Thymus (tissue), 11 donors: Measurements from ENCODE around the gene GALNT2. TPM values are rescaled to one million over a fixed set of nuclear protein-coding genes. Genes with fewer than 3 reads are reported as not detected.

Experiments used
- DNase-seq, 9 donors: peaks; one replicate each; pipeline ENCODE4 v3.0.0-alpha.2; 2013; ENCODE audit warnings: low spot score in 9 of 9, low read depth in 6 of 9, missing footprints in 1 of 9
- H3K27ac ChIP-seq, 2 donors: one replicate each; pipeline ENCODE4 v1.5.1; 2013; ENCODE audit warnings: control low read depth in 1 of 2, low read depth in 1 of 2, low read length in 1 of 2, mild to moderate bottlenecking in 1 of 2, moderate library complexity in 1 of 2
- H3K27me3 ChIP-seq, 2 donors: one replicate each; pipeline ENCODE4 v1.5.1; 2013; ENCODE audit warnings: low read length in 1 of 2; ENCODE audit not compliant: control insufficient read depth in 2 of 2, insufficient read depth in 1 of 2
- H3K36me3 ChIP-seq, 2 donors: one replicate each; pipeline ENCODE4 v1.5.1; 2013; ENCODE audit warnings: low read length in 1 of 2, mild to moderate bottlenecking in 1 of 2, moderate library complexity in 1 of 2; ENCODE audit not compliant: control insufficient read depth in 2 of 2, insufficient read depth in 2 of 2
- H3K4me1 ChIP-seq, 2 donors: one replicate each; pipeline ENCODE4 v1.5.1; 2013; ENCODE audit warnings: low read length in 2 of 2; ENCODE audit not compliant: control insufficient read depth in 2 of 2, insufficient read depth in 2 of 2
- H3K4me3 ChIP-seq, 2 donors: one replicate each; pipeline ENCODE4 v1.5.1; 2013; ENCODE audit warnings: low read length in 2 of 2, control low read depth in 1 of 2, mild to moderate bottlenecking in 1 of 2
- H3K9me3 ChIP-seq, 2 donors: one replicate each; pipeline ENCODE4 v1.5.1; 2013; ENCODE audit warnings: low read length in 1 of 2, mild to moderate bottlenecking in 1 of 2; ENCODE audit not compliant: control insufficient read depth in 2 of 2, insufficient read depth in 1 of 2
- WGBS: extraction: QIAGEN DNeasy Blood & Tissue Kit; methylation state at CpG from one replicate; pipeline ENCODE4 v1.1.7; 2013; 5-methylcytosine and 5-hydroxymethylcytosine counted together
- polyA plus RNA-seq: library from polyadenylated mRNA; stranded (reverse); fragments of 200-250 nt; gene quantifications from one replicate; pipeline ENCODE4 v1.2.3, GENCODE V29; 2013
- total RNA-seq: library from RNA; stranded (reverse); fragments of 120-200 nt; gene quantifications from one replicate; pipeline ENCODE4 v1.2.4, GENCODE V29; 2013
- donor health status: healthy.

Gene GALNT2
- total and polyA plus RNA-seq, 2 donors, result 33.9 to 42.5 TPM

DNA sequence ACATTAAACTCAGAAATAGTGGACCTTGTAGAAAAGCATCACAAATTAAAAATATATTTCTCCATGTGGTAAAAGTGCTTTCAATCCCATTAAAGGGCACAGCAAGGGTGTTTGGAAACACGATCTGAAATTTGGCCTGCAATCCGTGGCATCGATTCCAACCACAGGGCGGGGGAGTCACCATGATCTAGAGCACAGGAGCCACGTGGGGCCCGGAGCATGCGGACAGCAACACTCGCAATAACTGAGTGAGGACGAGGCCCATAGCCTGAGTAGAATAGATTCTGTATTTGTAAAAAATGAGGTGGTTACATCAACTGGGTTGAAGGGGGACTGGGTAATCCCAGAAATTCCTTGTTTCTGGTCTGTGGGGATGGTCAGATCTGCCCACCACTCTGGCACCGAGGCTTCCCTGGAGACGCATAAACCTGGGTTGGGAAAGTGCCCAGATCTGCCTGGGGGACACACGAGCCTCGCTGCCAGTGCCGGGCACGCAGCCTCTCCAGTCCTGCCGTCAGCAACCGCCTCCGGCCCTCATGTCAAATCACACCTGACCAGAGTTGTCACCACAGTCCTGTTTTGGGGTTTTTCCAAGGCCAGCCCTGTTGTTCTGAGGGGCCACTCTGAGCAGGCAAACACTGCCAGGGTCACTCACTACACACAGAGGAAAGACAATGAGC is 254.8 kb downstream of the GALNT2 start:
- H3K4me3 ChIP-seq, result no peak overlapping the region
- no peaks in the 10 kb centered on the region for H3K4me1 ChIP-seq
- H3K36me3 ChIP-seq, result no peaks in the 10 kb centered on the region
- DNase-seq, result no peak
- no peak overlapping the region for H3K27ac ChIP-seq
- H3K27me3 ChIP-seq, result peaks cover 0 to 10% of the 10 kb centered on the region in 2 donors
- 96% methylated on average over 18 of the region's 18 CpGs for WGBS
- H3K9me3 ChIP-seq, result no peaks in the 10 kb centered on the region

DNA sequence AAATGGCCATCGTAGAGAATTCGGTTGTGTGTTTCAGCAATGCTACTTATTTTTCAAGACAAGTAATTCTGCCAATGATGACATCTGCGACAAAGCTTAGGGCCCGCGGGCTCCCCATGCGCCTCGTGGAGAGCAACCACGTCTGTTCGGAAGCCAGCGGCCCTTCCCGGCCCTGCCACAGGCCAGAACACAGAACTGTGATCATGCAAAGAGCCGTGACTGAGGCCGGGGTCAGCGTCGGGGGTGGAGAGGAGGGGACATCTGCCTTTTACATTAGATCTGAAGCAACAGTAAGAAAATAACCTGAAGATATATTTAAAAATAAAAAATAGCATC is 255.4 kb downstream of the GALNT2 start:
- no peaks in the 10 kb centered on the region for H3K4me1 ChIP-seq
- WGBS, result 93% methylated on average over 15 of the region's 15 CpGs
- no peak for DNase-seq
- no peaks in the 10 kb centered on the region for H3K36me3 ChIP-seq
- H3K9me3 ChIP-seq, result no peaks in the 10 kb centered on the region
- H3K27me3 ChIP-seq, result peaks cover 0 to 10% of the 10 kb centered on the region in 2 donors
- H3K27ac ChIP-seq, result no peak overlapping the region
- H3K4me3 ChIP-seq, result no peak overlapping the region

DNA sequence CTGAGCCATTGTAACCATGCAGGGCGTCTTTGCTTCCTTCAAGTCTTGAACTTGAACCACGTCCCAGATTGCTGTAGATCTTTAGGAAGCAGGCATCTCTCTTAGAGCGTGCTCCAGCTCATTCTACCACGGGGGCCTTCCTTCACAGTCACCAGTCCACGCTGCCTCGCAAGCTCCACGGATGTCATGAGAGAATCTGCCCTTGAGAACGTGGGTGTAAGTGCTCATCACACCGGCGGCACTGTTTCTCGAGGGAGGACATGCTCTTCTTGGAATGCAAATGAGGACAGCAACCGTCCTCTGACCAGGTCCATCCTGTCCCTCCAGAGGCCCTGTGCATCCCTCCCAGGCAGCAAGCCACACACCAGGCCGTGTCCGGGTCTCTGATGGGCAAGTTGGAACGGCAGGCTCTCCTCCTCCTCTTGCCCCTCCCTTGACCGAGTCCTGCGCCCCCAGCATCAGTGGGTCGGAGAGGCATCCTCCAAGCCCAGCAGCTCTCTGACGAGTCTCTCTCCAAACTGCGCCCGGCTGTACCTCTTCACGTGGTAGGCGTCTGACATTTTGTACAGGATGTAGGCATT is 256.0 kb downstream of the GALNT2 start:
- Histone ChIP-seq H3K4me1 (no peaks in the 10 kb centered on the region), H3K27ac (no peak overlapping the region), H3K4me3 (no peak overlapping the region), H3K36me3 (no peaks in the 10 kb centered on the region), H3K9me3 (no peaks in the 10 kb centered on the region), H3K27me3 (peaks cover 0 to 7% of the 10 kb centered on the region in 2 donors)
- 94% methylated on average over 23 of the region's 23 CpGs for WGBS
- no peak for DNase-seq

DNA sequence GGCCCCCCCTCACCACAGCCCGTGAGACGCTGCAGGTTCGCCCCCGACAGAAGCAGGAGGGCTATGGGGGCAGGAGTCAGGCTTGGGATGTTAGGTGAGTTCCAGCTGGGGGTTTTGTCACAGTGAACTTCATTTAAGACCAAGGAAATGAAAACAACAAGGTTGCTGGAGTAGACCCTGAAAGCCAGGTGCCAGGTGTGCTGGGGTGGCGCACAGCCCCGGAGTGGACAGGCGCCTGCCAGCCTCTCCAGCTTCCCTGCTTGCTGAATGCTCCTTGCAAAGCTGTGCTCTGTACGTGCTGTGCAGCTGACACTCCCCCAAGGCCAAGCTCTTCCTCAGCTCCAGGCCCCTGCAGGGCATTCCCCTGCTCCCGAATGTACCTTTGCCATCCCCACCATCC is 256.6 kb downstream of the GALNT2 start:
- peaks cover 0 to 7% of the 10 kb centered on the region in 2 donors for H3K27me3 ChIP-seq
- no peak overlapping the region for H3K4me3 ChIP-seq
- no peaks in the 10 kb centered on the region for H3K36me3 ChIP-seq
- no peak overlapping the region for H3K27ac ChIP-seq
- no peaks in the 10 kb centered on the region for H3K9me3 ChIP-seq
- H3K4me1 ChIP-seq, result no peaks in the 10 kb centered on the region
- 91% methylated on average over 9 of the region's 9 CpGs for WGBS
- DNase-seq, result no peak

DNA sequence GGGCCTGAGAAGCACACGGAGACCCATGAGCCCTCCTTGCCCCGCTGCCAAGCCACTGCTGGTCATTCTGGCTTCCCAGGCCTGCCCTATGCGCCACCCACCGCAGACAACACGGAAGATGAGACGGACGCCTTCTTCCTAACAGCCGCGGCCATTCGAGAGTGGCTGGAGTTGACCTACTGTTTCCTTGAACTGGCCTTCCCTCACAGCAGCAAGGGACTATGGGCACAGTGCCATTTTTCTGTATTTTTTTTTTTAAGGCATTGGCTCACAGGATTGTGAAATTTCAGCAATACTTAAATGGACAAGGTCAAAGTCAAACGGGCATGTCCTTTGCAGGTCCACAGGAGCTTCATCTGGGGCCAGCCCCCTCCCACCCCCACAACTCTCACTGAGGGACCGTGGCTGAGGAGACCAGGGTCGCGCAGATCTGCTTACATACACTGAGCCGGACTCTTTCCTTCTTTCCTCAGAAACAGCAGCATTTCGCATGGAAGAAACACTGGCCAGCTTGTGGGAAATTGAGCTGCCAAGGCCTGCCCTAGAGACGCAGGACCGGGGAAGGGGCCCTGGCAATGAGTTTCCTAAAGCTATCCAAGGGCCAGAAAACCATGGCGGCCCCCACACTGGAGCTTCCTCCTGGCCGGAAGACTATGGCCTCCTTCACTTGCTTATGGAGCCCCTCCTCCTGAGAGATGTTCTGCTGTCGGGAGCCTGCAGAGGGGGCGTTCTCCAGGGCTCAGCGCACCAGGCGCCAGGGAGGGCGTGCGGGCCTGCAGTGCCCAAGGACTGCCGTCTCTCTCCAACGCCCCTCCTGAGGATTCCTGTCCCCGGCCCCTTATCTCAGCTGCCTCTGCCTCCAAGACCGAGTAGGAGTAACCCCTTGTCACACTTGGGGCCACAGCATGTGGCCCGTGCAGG is 260.2 kb downstream of the GALNT2 start:
- H3K27ac ChIP-seq, result no peak overlapping the region
- no peaks in the 10 kb centered on the region for H3K9me3 ChIP-seq
- 92% methylated on average over 31 of the region's 31 CpGs for WGBS
- no peak for DNase-seq
- no peaks in the 10 kb centered on the region for H3K36me3 ChIP-seq
- H3K4me3 ChIP-seq, result no peak overlapping the region
- H3K27me3 ChIP-seq, result peaks cover 0 to 5% of the 10 kb centered on the region in 2 donors
- H3K4me1 ChIP-seq, result no peaks in the 10 kb centered on the region

DNA sequence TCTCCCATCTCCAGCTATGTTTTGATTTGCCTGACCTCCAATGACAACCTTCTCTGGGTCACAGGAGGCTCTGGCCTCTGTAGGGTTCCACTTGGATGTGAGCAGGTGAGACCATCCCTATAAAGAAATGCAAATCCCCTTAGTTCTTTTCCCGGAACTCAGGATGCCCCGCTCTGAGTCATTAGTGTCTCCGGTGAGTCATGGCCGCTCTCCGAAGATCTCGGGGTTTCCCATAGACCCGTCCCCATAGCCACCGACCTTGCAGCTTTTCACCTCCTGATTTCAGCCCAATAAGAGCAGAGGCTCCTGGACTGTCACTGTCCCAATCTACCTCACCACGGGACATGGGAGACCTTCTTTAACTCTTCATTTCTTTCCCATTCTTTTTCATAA is 260.9 kb downstream of the GALNT2 start:
- no peaks in the 10 kb centered on the region for H3K9me3 ChIP-seq
- H3K27me3 ChIP-seq, result peaks cover 0 to 7% of the 10 kb centered on the region in 2 donors
- DNase-seq, result no peak
- H3K4me3 ChIP-seq, result no peak overlapping the region
- H3K36me3 ChIP-seq, result no peaks in the 10 kb centered on the region
- H3K4me1 ChIP-seq, result no peaks in the 10 kb centered on the region
- H3K27ac ChIP-seq, result no peak overlapping the region
- 95% methylated on average over 9 of the region's 9 CpGs for WGBS

DNA sequence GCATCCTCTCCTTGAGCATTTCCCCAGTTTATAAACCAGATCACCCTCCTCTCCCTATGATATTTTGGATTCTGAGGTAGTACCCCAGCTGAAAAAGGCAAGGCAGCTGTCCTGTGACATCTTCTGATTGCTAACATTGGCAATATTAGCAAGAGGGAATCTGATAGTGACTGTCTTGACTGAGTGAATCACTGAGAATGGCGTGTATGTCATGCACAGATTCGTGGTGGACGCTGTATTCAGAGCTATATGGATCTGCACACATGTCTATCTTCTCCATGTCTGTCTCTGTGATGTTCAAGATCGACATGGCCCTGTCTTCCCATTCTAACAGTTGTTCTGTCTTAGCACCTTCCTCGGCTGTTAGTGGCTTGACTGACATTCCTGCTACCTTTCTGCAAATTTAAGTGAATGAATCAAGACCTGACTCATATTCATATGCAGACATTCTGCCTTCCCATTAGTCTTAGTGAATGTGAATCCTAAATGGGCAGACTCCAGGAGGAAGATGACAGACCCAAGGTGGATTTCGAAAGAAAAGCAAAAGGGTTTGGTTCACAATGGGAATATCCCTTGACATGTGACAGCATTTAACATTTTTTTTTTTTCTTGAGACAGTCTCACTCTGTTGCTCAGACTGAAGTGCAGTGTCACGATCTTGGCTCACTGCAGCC is 261.4 kb downstream of the GALNT2 start:
- H3K4me3 ChIP-seq, result no peak overlapping the region
- WGBS, result 94% methylated on average over 7 of the region's 7 CpGs

DNA sequence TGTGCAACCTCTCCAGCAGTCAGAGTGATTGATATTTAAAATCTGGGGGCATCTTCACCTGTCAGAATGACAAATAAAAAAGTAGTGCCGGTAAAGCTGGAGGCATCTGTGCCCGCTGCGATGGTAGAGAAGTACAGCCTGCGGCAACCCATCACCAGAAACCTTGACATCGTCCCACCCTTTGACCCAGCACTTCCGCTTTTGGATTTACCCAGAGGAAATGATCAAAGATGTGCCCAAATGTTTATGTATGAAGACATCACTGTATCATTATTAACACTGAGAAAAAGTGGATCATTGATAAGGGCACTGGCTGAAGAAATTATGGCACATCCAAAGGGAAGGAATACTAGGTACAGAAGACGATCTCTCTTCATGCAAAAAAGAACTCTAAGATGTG is 263.1 kb downstream of the GALNT2 start:
- no peak overlapping the region for H3K27ac ChIP-seq
- no peaks in the 10 kb centered on the region for H3K36me3 ChIP-seq
- H3K9me3 ChIP-seq, result no peaks in the 10 kb centered on the region
- H3K4me3 ChIP-seq, result no peak overlapping the region
- 91% methylated on average over 7 of the region's 7 CpGs for WGBS
- no peaks in the 10 kb centered on the region for H3K4me1 ChIP-seq
- DNase-seq, result no peak
- H3K27me3 ChIP-seq, result peaks cover 0 to 6% of the 10 kb centered on the region in 2 donors

More for the DNA sequence above, 261.4 kb downstream of the GALNT2 start:
- H3K27me3 ChIP-seq, result peaks cover 0 to 8% of the 10 kb centered on the region in 2 donors
- H3K36me3 ChIP-seq, result no peaks in the 10 kb centered on the region
- H3K4me1 ChIP-seq, result no peaks in the 10 kb centered on the region
- no peak overlapping the region for H3K27ac ChIP-seq
- DNase-seq, result no peak
- no peaks in the 10 kb centered on the region for H3K9me3 ChIP-seq
